Glutamatergic neuron (in vitro differentiated cells): ENCODE results near the gene DCAF15. TPM values are rescaled to one million over a fixed set of nuclear protein-coding genes. Genes with fewer than 3 reads are reported as not detected.

Experiments used
- DNase-seq: peaks from one replicate; pipeline ENCODE4 v3.0.0; 2022
- H3K27ac Mint-ChIP-seq: one replicate; pipeline ENCODE4 v1.8.0; 2020; ENCODE audit warnings: mild to moderate bottlenecking, mixed read lengths, inconsistent platforms; ENCODE audit not compliant: unreplicated experiment
- H3K27me3 Mint-ChIP-seq: one replicate; pipeline ENCODE4 v1.8.0; 2020; ENCODE audit warnings: mild to moderate bottlenecking, moderate library complexity, mixed read lengths, inconsistent platforms; ENCODE audit not compliant: unreplicated experiment
- H3K36me3 Mint-ChIP-seq: one replicate; pipeline ENCODE4 v1.8.0; 2020; ENCODE audit warnings: mild to moderate bottlenecking, mixed read lengths, inconsistent platforms; ENCODE audit not compliant: unreplicated experiment
- H3K4me1 Mint-ChIP-seq: one replicate; pipeline ENCODE4 v1.8.0; 2020; ENCODE audit warnings: mild to moderate bottlenecking, low read depth, mixed read lengths, inconsistent platforms; ENCODE audit not compliant: unreplicated experiment
- H3K4me3 Mint-ChIP-seq: one replicate; pipeline ENCODE4 v1.8.0; 2020; ENCODE audit warnings: mild to moderate bottlenecking, mixed read lengths, inconsistent platforms; ENCODE audit not compliant: unreplicated experiment
- H3K9me3 Mint-ChIP-seq: one replicate; pipeline ENCODE4 v1.8.0; 2020; ENCODE audit warnings: mild to moderate bottlenecking, moderate library complexity, mixed read lengths, inconsistent platforms; ENCODE audit not compliant: unreplicated experiment
- CTCF ChIP-seq: fragments of 200-600 bp; sonication (generic); IDR thresholded peaks from one replicate; pipeline ENCODE4 v1.5.0; 2021; ENCODE audit not compliant: partially characterized antibody, unreplicated experiment
- total RNA-seq: library from RNA; stranded (reverse); fragmentation: NEBNext Ultra II Directional; extraction: Animal tissue kit (Norgen Biotek cat#: 25700); gene quantifications from one replicate; pipeline ENCODE4 v1.2.1, GENCODE V29; 2021; ENCODE audit not compliant: unreplicated experiment

Gene DCAF15
- total RNA-seq, 1 donor from 2014 or later = 84.4 TPM

GRCh38 chr19:13995878-13996765 is 43.8 kb downstream of the DCAF15 start:
- peaks cover 4% of the 10 kb centered on the region for H3K27me3 Mint-ChIP-seq
- H3K36me3 Mint-ChIP-seq = peaks cover 8% of the 10 kb centered on the region
- no peak overlapping the region for H3K4me3 Mint-ChIP-seq
- no peak overlapping the region for H3K27ac Mint-ChIP-seq
- DNase-seq = no peak
- peaks cover 5% of the 10 kb centered on the region for H3K9me3 Mint-ChIP-seq
- no peak for TF ChIP-seq CTCF
- H3K4me1 Mint-ChIP-seq = no peaks in the 10 kb centered on the region

DNA sequence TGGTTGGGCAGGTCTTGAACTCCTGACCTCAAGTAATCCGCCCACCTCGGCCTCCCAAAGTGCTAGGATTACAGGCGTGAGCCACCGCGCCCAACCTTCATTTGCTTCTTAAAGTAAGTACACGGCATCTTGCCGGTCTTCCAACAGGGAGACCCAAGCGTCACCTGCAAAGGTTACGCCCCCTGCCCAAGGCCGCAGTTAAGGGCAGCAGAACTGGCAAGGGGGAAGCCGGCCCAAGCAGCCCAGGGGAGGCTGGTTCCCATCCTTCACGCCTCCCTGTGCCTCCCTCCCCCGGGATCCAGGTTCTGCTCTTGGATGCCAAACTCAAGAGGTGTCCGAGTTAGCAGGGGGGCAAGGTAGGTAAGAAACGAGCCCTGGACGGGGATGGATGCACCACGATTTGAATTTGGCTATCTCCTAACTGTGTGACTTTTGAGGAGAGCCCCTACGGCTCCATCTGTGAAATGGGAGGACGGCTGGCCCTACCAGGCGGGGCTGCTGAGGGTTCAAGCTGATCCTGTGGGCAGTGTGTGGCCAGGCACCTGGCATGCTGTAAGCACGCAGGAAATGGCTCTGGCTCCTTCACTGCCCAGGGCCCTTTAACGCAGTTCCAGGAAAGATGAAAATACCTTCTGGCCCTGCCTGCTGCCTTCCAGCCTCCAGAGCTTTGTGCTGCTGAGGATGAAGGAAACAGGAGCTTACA is 44.8 kb downstream of the DCAF15 start:
- no peak overlapping the region for H3K4me3 Mint-ChIP-seq

DNA sequence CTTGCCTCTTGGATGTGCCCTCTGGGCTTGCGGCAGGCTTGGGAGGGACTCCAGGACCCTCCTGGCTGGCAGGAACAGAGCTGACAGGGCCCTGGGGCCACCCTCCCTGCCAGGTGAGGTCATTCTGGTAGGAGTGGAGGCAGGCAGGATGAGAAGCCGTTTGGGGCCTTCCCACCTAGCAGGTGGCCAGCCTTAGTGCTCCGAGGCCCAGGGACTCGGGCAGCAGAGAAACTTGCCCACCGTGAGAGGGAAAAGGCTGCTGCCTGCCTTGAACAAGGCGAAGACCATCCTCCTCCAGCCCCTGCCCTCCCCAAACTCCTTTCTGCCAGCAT is 45.3 kb downstream of the DCAF15 start:
- Mint-ChIP-seq H3K4me3 (no peak overlapping the region), H3K27me3 (no peaks in the 10 kb centered on the region), H3K36me3 (peaks cover 8% of the 10 kb centered on the region), H3K4me1 (no peaks in the 10 kb centered on the region), H3K9me3 (peaks cover 4% of the 10 kb centered on the region), H3K27ac (no peak overlapping the region)
- no peak for DNase-seq
- TF ChIP-seq CTCF = no peak

More for the DNA sequence above, 44.8 kb downstream of the DCAF15 start:
- peaks cover 8% of the 10 kb centered on the region for H3K36me3 Mint-ChIP-seq
- H3K27ac Mint-ChIP-seq = no peak overlapping the region
- no peak for TF ChIP-seq CTCF
- H3K9me3 Mint-ChIP-seq = peaks cover 4% of the 10 kb centered on the region
- no peak for DNase-seq
- peaks cover 2% of the 10 kb centered on the region for H3K27me3 Mint-ChIP-seq
- H3K4me1 Mint-ChIP-seq = no peaks in the 10 kb centered on the region

DNA sequence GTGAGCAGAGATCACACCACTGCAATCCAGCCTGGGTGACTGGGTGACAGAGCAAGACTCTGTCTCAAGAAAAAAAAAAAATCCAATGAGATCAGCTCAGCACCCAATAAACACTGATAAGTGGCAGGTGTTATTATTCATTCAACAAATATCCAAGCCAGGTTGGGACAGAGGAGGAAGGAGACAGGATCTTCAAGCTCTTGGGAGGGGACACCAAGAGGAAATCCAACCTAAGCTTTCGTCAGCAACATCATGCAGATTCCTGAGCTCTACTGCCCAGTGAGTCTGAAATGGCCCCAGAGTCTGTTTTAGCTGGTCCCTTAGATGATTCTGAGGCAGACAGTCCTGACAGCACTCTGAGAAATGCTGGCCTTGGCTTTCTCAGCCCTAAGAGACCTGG is 46.1 kb downstream of the DCAF15 start:
- peaks cover 8% of the 10 kb centered on the region for H3K36me3 Mint-ChIP-seq
- H3K4me1 Mint-ChIP-seq = no peaks in the 10 kb centered on the region
- no peak for TF ChIP-seq CTCF
- no peak overlapping the region for H3K4me3 Mint-ChIP-seq
- H3K27ac Mint-ChIP-seq = no peak overlapping the region
- H3K9me3 Mint-ChIP-seq = peaks cover 4% of the 10 kb centered on the region
- no peak for DNase-seq
- H3K27me3 Mint-ChIP-seq = no peaks in the 10 kb centered on the region

DNA sequence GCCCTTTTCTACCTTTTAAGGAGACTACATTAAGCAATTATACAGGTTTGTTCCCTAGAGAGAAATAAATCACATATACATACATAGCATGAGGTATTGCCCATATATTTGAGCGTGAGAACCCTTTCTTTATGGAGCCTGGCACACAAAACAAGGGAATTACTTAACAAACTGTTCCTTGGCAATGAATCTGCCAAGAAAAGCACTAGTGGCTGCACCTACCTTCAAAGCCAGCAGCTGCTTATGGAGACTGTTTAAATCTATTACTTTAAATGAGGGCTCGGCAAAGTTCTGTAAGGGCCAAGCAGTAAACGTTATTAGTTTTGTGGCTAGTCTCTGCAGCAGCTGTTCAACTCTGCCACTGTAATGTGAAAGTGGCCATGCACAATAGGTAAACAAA is 46.8 kb downstream of the DCAF15 start:
- Mint-ChIP-seq H3K9me3 (peaks cover 4% of the 10 kb centered on the region), H3K27ac (no peak overlapping the region), H3K4me1 (no peaks in the 10 kb centered on the region), H3K36me3 (peaks cover 8% of the 10 kb centered on the region), H3K4me3 (no peak overlapping the region), H3K27me3 (no peaks in the 10 kb centered on the region)
- TF ChIP-seq CTCF = no peak
- DNase-seq = no peak
